ENCODE data around the gene NUP93.

The NUP93 gene

GRCh38 chr16:56886826-56887225 is 156.9 kb downstream of the NUP93 start:
- POLR2A ChIA-PET = no interaction called here
- CTCF ChIA-PET = no interaction called here
- TF ChIP-seq ZSCAN23 (tag by site-specific recombination; IDR thresholded peaks at IDR 0.05) = no peak
- no peak for TF ChIP-seq ZNF473 (tag by site-specific recombination; IDR thresholded peaks at IDR 0.05)

DNA sequence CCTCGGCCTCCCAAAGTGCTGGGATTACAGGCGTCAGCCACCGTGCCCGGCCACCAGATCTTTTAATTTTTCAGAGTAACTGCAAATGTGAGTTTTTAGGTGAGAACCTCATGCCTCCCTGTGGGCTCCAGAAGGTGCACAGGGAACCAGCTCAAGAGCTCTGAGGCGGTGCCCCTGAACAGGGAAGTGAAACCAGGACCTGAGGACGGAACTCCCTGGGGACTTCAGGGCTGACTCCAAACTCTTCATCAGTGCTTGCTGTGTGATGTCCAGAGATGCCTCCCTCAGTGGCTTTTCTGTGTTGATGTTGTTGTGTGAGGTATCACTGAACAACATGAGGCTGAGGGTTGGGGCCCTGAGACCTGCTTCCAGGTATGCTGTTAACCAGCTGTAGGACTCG is 158.9 kb downstream of the NUP93 start:
- ChIA-PET POLR2A (no interaction called here), CTCF (no interaction called here)
- Histone ChIP-seq H3K9me3 (ENCODE audit: control insufficient read depth, insufficient read depth, low read depth, low read length) (no peaks in the 10 kb centered on the region), H3K4me3 (ENCODE audit: low read depth, low read length) (no peak overlapping the region), H3K4me1 (ENCODE audit: control insufficient read depth, insufficient read depth, low read length) (no peaks in the 10 kb centered on the region), H3K36me3 (ENCODE audit: control insufficient read depth in 2 of 2, insufficient read depth in 1 of 2, low read length in 2 of 2) (no peaks in the 10 kb centered on the region), H3K27ac (ENCODE audit: extremely low read depth, low read depth, low read length) (no peak overlapping the region)
- TF ChIP-seq ZNF426 (tag by site-specific recombination; IDR thresholded peaks at IDR 0.05) = no peak
- no peak for TF ChIP-seq ZNF610 (tag by site-specific recombination; IDR thresholded peaks at IDR 0.05; ENCODE audit: borderline replicate concordance)
- TF ChIP-seq ZBTB8A (tag by site-specific recombination; IDR thresholded peaks at IDR 0.05) = no peak
- no peak for TF ChIP-seq KLF1 (tag by site-specific recombination; IDR thresholded peaks at IDR 0.05)
- TF ChIP-seq ZBTB6 (tag by site-specific recombination; IDR thresholded peaks at IDR 0.05) = no peak
- no peak for TF ChIP-seq ZNF366 (tag by site-specific recombination; conservative IDR thresholded peaks at IDR 0.05)
- TF ChIP-seq, protein P1, sequence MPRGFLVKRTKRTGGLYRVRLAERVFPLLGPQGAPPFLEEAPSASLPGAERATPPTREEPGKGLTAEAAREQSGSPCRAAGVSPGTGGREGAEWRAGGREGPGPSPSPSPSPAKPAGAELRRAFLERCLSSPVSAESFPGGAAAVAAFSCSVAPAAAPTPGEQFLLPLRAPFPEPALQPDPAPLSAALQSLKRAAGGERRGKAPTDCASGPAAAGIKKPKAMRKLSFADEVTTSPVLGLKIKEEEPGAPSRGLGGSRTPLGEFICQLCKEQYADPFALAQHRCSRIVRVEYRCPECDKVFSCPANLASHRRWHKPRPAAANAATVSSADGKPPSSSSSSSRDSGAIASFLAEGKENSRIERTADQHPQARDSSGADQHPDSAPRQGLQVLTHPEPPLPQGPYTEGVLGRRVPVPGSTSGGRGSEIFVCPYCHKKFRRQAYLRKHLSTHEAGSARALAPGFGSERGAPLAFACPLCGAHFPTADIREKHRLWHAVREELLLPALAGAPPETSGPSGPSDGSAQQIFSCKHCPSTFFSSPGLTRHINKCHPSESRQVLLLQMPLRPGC (tag by site-specific recombination; IDR thresholded peaks at IDR 0.05) = no peak

More at GRCh38 chr16:56886826-56887225, 156.9 kb downstream of the NUP93 start:
- no peaks in the 10 kb centered on the region for H3K4me1 ChIP-seq (ENCODE audit: control insufficient read depth, insufficient read depth, low read length)
- no peaks in the 10 kb centered on the region for H3K36me3 ChIP-seq (ENCODE audit: control insufficient read depth in 2 of 2, insufficient read depth in 1 of 2, low read length in 2 of 2)
- H3K27ac ChIP-seq (ENCODE audit: extremely low read depth, low read depth, low read length) = no peak overlapping the region
- no peak overlapping the region for H3K4me3 ChIP-seq (ENCODE audit: low read depth, low read length)
- no peaks in the 10 kb centered on the region for H3K9me3 ChIP-seq (ENCODE audit: control insufficient read depth, insufficient read depth, low read depth, low read length)

- POLR2A ChIA-PET = no interaction called here
- Histone ChIP-seq H3K9me3 (ENCODE audit: control insufficient read depth, insufficient read depth, low read depth, low read length) (no peaks in the 10 kb centered on the region), H3K4me1 (ENCODE audit: control insufficient read depth, insufficient read depth, low read length) (no peaks in the 10 kb centered on the region), H3K27ac (ENCODE audit: extremely low read depth, low read depth, low read length) (no peak overlapping the region), H3K36me3 (ENCODE audit: control insufficient read depth in 2 of 2, insufficient read depth in 1 of 2, low read length in 2 of 2) (no peaks in the 10 kb centered on the region), H3K4me3 (ENCODE audit: low read depth, low read length) (no peak overlapping the region)
- CTCF ChIA-PET = no interaction called here
- TF ChIP-seq ZNF433 (tag by site-specific recombination; IDR thresholded peaks at IDR 0.05; ENCODE audit: low read depth) (no peak), ZNF404 (tag by site-specific recombination; IDR thresholded peaks at IDR 0.05) (no peak), ZNF677 (tag by site-specific recombination; IDR thresholded peaks at IDR 0.05) (no peak), ZNF292 (tag by site-specific recombination; IDR thresholded peaks at IDR 0.05; ENCODE audit: borderline replicate concordance, low read depth) (no peak), ZNF558 (tag by site-specific recombination; IDR thresholded peaks at IDR 0.05) (no peak), ZNF707 (tag by site-specific recombination; IDR thresholded peaks at IDR 0.05) (no peak), ZBTB48 (tag by site-specific recombination; IDR thresholded peaks at IDR 0.05) (no peak), ZNF2 (tag by site-specific recombination; IDR thresholded peaks at IDR 0.05) (no peak), GLIS1 (tag by site-specific recombination; IDR thresholded peaks at IDR 0.05) (no peak), PRDM1 (tag by site-specific recombination; IDR thresholded peaks at IDR 0.05) (no peak), ZNF174 (tag by site-specific recombination; IDR thresholded peaks at IDR 0.05) (no peak), SALL2 (tag by site-specific recombination; IDR thresholded peaks at IDR 0.05; ENCODE audit: borderline replicate concordance) (no peak), ZBTB1 (tag by site-specific recombination; IDR thresholded peaks at IDR 0.05) (no peak), YY1 (tag by site-specific recombination; IDR thresholded peaks at IDR 0.05) (no peak), ZNF521 (tag by site-specific recombination; IDR thresholded peaks at IDR 0.05) (no peak), ZNF248 (tag by site-specific recombination; IDR thresholded peaks at IDR 0.05) (no peak), ZNF148 (tag by site-specific recombination; IDR thresholded peaks at IDR 0.05; ENCODE audit: borderline replicate concordance) (no peak), ZNF777 (tag by site-specific recombination; IDR thresholded peaks at IDR 0.05; ENCODE audit: borderline replicate concordance) (no peak)
- TF ChIP-seq, protein P2, sequence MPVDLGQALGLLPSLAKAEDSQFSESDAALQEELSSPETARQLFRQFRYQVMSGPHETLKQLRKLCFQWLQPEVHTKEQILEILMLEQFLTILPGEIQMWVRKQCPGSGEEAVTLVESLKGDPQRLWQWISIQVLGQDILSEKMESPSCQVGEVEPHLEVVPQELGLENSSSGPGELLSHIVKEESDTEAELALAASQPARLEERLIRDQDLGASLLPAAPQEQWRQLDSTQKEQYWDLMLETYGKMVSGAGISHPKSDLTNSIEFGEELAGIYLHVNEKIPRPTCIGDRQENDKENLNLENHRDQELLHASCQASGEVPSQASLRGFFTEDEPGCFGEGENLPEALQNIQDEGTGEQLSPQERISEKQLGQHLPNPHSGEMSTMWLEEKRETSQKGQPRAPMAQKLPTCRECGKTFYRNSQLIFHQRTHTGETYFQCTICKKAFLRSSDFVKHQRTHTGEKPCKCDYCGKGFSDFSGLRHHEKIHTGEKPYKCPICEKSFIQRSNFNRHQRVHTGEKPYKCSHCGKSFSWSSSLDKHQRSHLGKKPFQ (tag by site-specific recombination; IDR thresholded peaks at IDR 0.05) = no peak
Measured at GRCh38 chr16:56889206-56889605, 159.3 kb downstream of the NUP93 start.

Data from HEK293 (cell line).